Measurements from ENCODE around the gene TNIK.

TNIK gene

GRCh38 chr3:171357721-171358120 is 102.5 kb downstream of the TNIK start:
- DNase-seq = no peak

DNA sequence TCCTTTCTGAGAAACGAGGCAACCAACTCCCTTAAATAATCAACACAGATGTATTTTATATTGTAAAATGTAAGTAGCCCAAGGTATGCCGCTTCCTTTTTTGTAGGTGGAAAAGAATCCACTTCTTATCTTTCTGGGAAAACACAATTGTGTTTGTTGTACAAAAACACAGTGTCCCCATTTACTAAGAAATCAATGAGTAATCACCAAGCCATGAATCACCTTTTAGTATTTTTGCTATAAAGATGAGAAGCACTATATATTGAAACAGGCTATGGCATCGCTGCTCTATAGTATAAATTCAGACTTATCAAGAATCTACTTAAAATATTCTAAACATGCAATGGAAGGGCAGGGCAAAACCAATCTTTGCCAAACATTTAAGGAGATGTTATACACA is 104.0 kb downstream of the TNIK start:
- DNase-seq = no peak

GRCh38 chr3:171354706-171355582 is 105.3 kb downstream of the TNIK start:
- DNase-seq = no peak

DNA sequence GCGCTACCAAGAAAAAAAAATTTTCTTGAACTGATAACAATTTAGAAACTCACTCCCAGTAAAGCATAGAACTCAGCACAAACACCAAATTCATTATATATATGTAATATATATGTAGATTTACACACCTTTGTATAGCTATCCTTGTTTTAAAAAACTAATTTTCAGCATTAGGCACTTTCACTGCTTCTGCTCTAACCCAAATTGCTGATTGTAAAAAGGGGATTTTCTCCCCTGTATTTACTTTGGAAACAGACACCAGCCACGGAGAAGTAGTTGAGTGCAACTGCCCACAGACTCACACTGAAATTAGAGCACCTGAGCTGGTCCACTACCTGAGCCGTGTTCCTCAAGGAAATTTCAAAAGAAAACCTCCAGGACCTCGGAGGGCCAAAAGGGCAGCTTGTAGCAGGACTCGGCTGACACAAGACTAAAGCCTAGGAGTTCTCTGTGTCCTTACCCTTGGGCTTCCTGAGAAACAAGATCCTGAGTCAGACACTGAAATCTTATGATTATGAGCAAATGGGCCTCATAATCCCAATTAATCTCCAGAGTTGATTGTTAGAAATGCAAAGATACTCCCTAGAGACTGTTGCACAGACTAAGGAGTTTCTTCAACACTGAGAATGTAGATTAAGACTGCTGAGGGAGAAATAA is 106.0 kb downstream of the TNIK start:
- no peak for DNase-seq

DNA sequence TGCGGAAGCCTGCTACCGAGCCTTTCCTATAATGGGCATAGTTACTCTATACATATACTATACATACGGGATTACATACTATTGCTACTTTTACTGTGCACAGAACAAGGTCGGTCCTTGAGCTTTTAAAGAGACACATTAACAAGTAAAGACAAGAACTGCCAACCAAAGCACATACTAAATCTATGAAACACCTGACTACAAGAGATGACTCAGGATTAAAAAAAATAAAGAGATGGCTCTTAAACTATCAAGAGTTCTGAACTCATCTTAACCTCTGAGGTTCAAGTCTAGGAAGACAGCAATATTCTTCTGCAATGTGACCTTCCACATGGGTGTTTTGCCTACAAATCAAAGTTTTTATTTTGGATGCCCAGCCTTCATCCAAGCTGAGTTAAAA is 106.8 kb downstream of the TNIK start:
- no peak for DNase-seq

GRCh38 chr3:171352387-171352935 is 107.7 kb downstream of the TNIK start:
- DNase-seq = no peak

DNA sequence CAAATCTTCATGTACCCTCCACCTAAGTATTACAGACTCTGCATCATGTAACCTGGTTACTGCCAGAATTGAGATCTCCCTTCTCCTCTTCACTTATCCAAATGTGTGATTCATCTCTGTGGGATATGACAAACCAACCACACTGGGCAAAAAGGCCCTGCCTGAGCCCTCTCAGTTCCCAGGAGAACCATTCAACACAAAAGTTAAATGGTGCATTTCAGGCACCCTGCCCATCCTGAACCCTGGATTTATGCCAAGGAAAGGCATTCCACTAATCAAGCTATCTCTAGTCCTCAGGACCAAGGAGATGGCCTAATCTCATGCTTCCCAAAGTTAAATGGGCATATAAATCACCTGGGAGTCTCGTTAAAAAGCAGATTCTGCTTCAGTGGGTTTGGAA is 108.5 kb downstream of the TNIK start:
- no peak for DNase-seq

DNA sequence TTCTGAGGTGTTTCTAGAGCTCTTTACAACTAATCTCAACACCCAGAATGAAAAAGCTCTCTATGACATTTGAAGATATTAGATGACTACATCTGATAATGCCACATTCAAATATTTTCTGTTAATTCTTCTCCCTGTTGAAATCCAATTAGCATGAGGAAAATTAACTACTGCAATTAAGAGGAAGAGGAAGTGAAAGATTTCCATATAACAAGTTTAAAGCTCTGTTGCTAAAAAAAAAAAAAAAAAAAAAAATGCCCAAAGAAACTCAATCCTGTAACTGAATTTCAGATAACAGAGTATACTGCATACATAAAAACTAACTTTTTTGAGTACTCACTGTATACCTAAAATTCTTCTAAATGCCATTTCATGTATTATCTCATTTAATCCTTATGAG is 109.8 kb downstream of the TNIK start:
- no peak for DNase-seq

- DNase-seq = no peak
These were observed 110.8 kb downstream of the TNIK start for GRCh38 chr3:171349392-171349791.

DNA sequence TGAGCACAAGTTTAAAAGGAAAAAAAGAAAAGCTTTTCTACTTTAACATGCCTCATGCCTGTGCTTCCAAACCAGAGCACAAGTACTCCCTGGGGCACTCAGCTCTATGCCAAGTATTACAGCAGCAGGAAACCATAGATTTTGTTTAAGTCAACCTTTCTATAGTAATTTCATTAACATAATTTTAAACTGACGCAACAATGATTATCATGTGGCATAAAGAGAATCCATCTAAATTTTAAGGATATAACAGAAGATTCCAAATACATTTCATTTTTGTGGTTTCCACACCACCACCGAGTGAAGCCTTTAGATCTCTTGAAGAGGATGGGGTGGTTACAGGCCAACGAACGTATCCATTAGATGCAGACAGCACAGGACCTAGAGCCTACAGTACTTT is 112.1 kb downstream of the TNIK start:
- no peak for DNase-seq

DNA sequence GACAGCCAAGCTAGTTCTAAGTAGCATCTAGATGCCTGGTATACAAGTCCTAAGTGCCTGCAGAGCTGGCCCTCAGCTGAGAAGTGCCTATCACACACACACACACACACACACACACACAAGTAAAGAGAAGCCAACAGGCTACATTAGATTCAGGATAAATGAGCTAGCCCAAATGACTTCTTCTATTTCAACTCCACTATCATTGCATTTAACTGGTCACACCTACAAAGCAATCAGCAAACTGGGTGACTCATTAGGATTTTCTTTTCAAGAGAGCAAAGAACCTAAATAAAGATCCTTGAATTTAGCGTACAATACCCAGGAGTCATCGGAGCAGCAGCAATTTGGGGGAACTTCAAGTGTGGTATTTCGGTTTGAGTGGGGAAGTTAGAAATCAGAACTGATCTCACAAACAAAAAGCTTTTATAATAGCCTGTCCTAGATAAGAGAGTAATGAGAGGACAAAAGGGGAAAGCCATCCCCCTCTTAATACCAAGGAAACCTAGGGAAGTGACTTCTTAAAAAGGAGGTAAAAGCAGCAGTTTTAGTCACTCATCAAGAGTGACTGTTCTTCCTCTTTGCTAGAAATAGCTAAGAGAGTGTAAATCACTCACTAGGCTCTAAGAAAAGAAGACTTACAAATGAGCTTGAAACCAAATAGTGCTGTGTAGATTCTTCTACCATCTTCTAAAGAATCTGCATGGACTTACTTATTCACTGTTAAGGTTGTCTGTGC is 112.7 kb downstream of the TNIK start:
- no peak for DNase-seq

GRCh38 chr3:171346582-171347300 is 113.5 kb downstream of the TNIK start:
- DNase-seq = no peak

- DNase-seq = no peak
These were observed 114.2 kb downstream of the TNIK start for GRCh38 chr3:171346019-171346418.

DNA sequence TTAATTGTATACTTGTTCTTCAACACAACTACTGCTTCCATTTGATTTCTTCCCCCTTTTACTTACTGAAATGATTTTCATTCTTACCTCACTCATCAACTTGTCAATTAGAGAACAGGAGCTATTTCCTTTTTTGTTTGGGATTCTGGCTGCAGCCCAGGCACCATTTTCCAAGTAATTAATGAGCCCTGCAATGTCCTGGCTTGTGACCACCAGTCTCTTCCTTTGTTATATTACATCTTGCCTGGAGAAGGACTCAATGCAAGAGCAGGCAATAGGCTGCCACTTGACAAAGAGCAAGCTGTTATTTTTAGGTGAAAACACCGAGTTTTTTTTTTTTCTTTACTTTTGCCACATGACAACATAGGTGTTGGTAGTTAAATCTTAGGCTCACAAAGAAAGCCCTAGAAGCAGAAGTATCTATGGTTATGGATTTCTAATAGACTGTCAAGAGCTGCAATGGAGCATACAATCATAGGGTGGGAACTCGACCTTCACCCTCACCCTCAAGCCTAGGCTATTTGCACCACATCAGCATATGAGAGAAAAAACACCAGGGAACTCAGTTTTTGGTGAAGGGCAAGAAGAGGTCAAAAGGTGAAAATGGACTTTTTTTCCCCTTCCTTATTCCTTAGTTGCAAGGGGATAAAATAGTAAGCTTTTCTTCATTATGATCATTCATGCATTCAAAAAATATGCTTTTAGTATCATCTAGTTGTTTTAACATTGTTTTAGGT is 114.9 kb downstream of the TNIK start:
- no peak for DNase-seq

DNA sequence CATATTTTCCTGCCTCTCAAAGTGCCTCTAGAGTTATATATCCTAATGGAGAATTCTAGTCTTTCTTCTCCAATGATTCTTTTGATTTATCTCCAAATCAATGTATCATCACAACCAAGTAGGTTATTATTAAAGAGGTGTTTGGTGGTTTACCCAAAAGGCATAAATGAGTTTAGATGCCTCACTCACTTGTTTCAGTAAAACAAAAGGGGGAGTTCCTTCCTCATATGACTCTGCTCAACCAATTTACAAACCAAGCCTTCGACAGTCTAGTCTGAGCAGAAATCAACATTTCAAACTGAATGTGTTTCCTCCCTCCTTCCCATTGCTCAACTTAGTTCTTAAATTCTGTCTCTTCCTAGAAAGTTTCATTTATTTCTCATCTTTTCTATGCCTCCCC is 116.5 kb downstream of the TNIK start:
- no peak for DNase-seq

DNA sequence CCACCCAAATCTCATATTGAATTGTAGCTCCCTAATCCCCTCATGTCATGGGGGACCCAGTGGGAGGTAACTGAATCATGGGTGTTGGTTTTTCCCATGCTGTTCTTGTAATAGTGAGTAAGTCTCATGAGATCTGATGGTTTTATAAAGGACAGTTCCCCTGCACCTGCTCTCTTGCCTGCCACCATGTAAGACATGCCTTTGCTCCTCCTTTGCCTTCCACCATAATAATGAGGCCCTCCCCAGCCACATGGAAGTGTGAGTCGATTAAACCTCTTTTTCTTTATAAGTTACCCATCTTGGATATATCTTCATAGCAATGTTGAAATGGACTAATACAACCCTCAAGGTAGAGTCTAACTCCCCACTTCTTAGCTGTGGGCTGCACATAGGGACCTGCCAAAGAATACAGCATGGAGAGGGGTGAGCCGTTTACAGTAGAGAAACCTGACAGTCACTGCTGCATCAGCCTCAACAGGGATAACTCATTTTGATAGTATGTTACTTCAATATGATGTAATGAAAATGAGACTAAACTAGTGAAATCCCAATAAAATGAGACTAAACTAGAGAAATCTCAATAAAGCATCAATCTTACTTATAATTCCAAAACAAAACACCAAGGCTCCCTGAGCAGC is 117.3 kb downstream of the TNIK start:
- no peak for DNase-seq

- no peak for DNase-seq
These were observed 118.0 kb downstream of the TNIK start for GRCh38 chr3:171342200-171342599.

GRCh38 chr3:171340434-171340833 is 119.8 kb downstream of the TNIK start:
- no peak for DNase-seq

DNA sequence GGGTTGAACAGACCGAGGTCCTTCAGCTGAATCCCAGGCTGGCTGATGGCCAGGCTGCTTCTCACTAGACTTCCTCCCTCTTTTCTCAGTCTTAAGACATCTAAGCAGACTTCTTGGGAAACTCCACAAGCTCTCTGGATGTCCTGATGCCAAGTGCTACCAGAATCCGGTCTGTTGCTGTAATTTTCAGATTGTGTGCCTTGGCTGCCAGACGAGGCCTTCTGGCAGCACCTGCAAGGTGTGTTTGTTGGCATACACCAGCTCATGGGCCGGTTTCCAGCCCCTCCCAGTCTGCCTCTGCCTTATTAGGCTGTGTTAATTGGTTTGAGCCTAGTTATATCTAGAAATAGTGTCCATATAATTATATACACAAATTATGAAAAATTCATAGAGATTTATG is 120.6 kb downstream of the TNIK start:
- DNase-seq = no peak

DNA sequence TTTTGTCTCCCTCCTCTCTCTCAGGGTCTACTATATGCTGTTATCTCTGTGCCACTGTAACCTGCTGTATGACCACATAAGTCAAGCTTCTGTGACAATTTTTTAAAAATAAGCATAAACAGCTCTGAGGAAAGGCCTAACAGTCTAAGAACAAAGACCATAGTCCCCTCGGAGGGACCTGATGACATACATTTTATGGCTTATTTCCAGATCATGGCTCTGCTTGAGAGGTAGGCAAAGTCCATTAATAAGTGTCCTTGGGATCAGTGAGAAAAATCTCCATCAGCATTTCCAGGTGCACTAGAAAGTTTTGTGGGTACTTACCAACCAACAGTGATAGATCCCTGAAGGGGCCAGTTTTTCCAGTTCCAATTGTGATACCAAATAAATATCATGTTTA is 123.8 kb downstream of the TNIK start:
- DNase-seq = no peak

- DNase-seq = no peak
These were observed 124.6 kb downstream of the TNIK start for GRCh38 chr3:171335559-171335958.

GRCh38 chr3:171334465-171334811 is 125.8 kb downstream of the TNIK start:
- DNase-seq = no peak

Measured in SIG-M5 (cell line).